ENCODE measurements around the gene NECTIN1. TPM values are rescaled to one million over a fixed set of nuclear protein-coding genes. Genes with fewer than 3 reads are reported as not detected.

Gene NECTIN1
- total RNA-seq, 6 experiments from 2014 or later = 4.3 to 8.4 (median 6.1) TPM

DNA sequence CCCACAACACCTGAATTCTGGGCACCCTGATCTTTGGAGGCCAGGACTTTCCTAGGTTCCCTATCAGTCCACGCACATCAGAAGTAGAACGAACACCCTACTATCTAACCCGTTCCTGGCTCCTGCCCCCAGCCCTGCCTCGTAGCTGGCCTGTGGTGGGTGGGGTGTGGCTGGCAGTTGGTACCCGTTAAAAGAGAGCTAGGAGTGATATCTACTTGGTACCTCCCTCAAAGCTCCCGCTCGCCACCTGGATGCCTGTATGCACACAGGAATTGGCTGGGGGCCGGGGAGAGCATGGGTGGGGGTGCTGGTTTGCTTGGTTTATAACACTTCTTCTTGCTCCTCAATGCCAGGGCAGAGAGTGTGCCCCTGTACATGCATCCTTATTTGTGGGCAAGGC, 14.0 kb upstream of the NECTIN1 start:
- DNase-seq (no peak), ATAC-seq (no peak)
- H3K36me3 ChIP-seq = no peaks in the 10 kb centered on the region
- 33% methylated on average over 1 of the region's 8 CpGs for WGBS (ENCODE audit: insufficient coverage, low coverage, low lambda C conversion rate, missing lambda C conversion rate)
- H3K4me3 ChIP-seq = no peak overlapping the region
- H3K4me1 ChIP-seq = peaks cover 0 to 5% (median 0%) of the 10 kb centered on the region in 4 donors
- H3K9me3 ChIP-seq = no peaks in the 10 kb centered on the region
- no peak for TF ChIP-seq POLR2A (IDR thresholded peaks at IDR 0.05)
- TF ChIP-seq, protein P1, sequence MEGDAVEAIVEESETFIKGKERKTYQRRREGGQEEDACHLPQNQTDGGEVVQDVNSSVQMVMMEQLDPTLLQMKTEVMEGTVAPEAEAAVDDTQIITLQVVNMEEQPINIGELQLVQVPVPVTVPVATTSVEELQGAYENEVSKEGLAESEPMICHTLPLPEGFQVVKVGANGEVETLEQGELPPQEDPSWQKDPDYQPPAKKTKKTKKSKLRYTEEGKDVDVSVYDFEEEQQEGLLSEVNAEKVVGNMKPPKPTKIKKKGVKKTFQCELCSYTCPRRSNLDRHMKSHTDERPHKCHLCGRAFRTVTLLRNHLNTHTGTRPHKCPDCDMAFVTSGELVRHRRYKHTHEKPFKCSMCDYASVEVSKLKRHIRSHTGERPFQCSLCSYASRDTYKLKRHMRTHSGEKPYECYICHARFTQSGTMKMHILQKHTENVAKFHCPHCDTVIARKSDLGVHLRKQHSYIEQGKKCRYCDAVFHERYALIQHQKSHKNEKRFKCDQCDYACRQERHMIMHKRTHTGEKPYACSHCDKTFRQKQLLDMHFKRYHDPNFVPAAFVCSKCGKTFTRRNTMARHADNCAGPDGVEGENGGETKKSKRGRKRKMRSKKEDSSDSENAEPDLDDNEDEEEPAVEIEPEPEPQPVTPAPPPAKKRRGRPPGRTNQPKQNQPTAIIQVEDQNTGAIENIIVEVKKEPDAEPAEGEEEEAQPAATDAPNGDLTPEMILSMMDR (IDR thresholded peaks at IDR 0.05) = no peak
- no peak overlapping the region for H3K27ac ChIP-seq
- intact Hi-C loops (cut with DNase I) = loop anchor here in 1 of 2 donors (10.0 kb wide), 1 partner anchor 372 kb away; no protein-coding TSS in a partner anchor
- H3K27me3 ChIP-seq = peaks cover 0 to 7% of the 10 kb centered on the region in 2 donors

DNA sequence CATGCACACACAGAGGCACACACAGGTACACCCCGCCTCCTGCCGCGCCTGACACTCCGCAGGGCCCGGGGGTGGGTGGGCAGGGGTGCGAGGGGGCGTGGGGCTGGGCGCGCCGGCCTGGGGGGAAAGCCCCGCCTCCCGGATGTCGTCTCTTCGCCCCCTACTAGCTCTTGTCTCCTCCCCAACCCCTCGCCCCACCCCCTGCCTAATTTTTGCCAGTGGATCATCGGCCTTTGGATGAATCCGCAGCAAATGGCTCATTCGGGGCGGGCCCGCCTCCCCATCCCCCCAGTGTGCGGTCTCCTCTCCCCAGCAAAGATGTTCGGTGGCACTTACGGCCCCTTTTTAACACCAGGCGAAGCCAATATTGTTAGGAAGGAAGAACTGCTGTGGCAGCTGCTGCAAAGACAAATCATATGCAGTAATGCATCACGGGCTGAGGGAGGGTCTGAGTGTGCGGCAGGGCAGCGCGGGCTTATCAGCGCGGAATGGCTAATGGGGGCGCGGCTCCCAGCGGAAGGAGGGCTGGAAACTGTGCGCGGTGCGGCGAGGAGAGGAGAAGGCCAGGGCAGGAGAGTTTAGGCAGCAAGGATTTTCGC, 13.4 kb upstream of the NECTIN1 start:
- no peaks in the 10 kb centered on the region for H3K36me3 ChIP-seq
- H3K27ac ChIP-seq = no peak overlapping the region
- H3K27me3 ChIP-seq = peaks cover 0 to 7% of the 10 kb centered on the region in 2 donors
- peak in 1 of 3 donors; percentile 48 for DNase-seq
- WGBS (ENCODE audit: insufficient coverage, low coverage, low lambda C conversion rate, missing lambda C conversion rate) = 18% methylated on average over 19 of the region's 38 CpGs
- no peaks in the 10 kb centered on the region for H3K9me3 ChIP-seq
- H3K4me3 ChIP-seq = no peak overlapping the region
- TF ChIP-seq, protein P1 (IDR thresholded peaks at IDR 0.05) = no peak
- no peak for TF ChIP-seq POLR2A (IDR thresholded peaks at IDR 0.05)
- peaks cover 0 to 5% (median 0%) of the 10 kb centered on the region in 4 donors for H3K4me1 ChIP-seq
- ATAC-seq = no peak
- intact Hi-C loops (cut with DNase I) = loop anchor here in 1 of 2 donors (10.0 kb wide), 1 partner anchor 372 kb away; no protein-coding TSS in a partner anchor

DNA sequence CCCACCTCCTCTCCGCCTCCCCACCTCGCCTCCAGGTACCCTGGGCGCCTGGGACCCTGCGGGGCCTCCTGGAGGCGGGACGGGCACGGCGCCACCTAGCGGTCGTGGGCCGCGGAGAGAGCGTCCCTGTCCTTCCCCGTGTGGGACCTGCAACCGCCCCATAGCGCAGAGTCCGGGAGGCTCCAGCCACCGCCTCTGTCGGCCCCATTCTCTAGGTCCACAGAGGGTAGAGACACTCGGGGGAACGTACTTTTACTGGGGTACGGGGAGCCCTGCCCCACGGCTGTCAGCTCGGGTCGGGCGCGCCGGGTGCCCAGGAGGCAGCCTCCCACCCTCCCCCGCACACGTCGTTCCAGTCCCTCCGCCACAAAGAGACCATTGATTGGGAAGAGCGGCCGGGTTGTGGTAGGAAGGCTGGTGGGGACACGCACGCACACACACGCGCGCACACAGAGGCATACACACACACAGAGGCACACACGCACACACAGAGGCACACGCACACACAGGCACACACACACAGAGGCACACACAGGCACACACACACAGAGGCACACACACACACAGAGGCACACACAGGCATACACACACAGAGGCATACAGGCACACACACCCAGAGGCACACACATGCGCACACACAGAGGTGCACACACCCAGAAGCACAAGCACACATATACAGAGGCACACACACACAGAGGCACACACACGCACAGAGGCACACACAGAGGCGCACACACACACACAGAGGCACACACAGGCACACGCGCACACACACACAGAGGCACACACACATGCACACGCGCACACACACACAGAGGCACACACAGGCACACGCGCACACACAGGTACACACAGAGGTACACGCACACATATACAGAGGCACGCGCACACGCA, 12.6 kb upstream of the NECTIN1 start:
- Histone ChIP-seq H3K9me3 (no peaks in the 10 kb centered on the region), H3K4me1 (peaks cover 0 to 5% (median 0%) of the 10 kb centered on the region in 4 donors), H3K27me3 (peaks cover 0 to 7% of the 10 kb centered on the region in 2 donors), H3K4me3 (no peak overlapping the region), H3K36me3 (no peaks in the 10 kb centered on the region), H3K27ac (no peak overlapping the region)
- no peak for TF ChIP-seq POLR2A (IDR thresholded peaks at IDR 0.05)
- TF ChIP-seq, protein P1 (IDR thresholded peaks at IDR 0.05) = peak; percentile 72 to 91 (median 80)
- DNase-seq = peak; percentile 66 to 73 (median 69)
- ATAC-seq = peak; percentile 85 to 92 (median 86)
- intact Hi-C loops (cut with DNase I) = loop anchor here in 1 of 2 donors (10.0 kb wide), 1 partner anchor 373 kb away; no protein-coding TSS in a partner anchor
- WGBS (ENCODE audit: insufficient coverage, low coverage, low lambda C conversion rate, missing lambda C conversion rate) = no CpG with 5 or more reads among the region's 54 CpGs

DNA sequence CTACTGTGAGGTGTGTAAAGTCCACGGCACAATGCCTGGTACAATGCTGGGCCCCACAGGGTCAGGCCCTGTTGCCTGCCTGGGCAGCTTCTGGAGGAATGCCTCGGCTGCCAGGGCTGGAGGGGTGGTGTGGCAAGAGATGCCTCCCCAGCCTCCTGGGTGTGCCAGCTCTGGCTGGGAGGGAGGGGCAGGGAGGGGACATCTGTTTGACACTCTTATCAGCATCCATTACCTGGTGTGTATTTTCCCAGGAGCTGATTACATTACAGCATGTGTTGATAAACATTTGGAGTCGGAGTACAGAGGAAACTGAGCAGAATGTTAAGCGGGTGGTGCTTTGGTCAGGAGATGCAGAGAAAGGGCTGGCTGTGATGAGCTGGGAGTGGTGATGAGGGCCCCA, 11.0 kb upstream of the NECTIN1 start:
- WGBS (ENCODE audit: insufficient coverage, low coverage, low lambda C conversion rate, missing lambda C conversion rate) = 79% methylated on average over 3 of the region's 4 CpGs
- H3K27me3 ChIP-seq = peaks cover 0 to 7% of the 10 kb centered on the region in 2 donors
- no peak for ATAC-seq
- no peak overlapping the region for H3K4me3 ChIP-seq
- DNase-seq = peak in 1 of 3 donors; percentile 44
- intact Hi-C loops (cut with DNase I) = loop anchor here in 1 of 2 donors (10.0 kb wide), 1 partner anchor 375 kb away; no protein-coding TSS in a partner anchor
- peaks cover 0 to 5% (median 0%) of the 10 kb centered on the region in 4 donors for H3K4me1 ChIP-seq
- no peak for TF ChIP-seq POLR2A (IDR thresholded peaks at IDR 0.05)
- TF ChIP-seq, protein P1 (IDR thresholded peaks at IDR 0.05) = no peak
- H3K9me3 ChIP-seq = no peaks in the 10 kb centered on the region
- no peaks in the 10 kb centered on the region for H3K36me3 ChIP-seq
- H3K27ac ChIP-seq = no peak overlapping the region

Data from right lobe of liver (tissue), 6 donors.